ENCODE data around the gene TBC1D1. TPM values are rescaled to one million over a fixed set of nuclear protein-coding genes. Genes with fewer than 3 reads are reported as not detected.

TBC1D1 gene
- total RNA-seq, 1 donor, result 59.9 TPM

GRCh38 chr4:37980246-37980645 lies 89.4 kb downstream of the TBC1D1 start:
- H3K4me3 ChIP-seq (ENCODE audit: low read depth, low read length), result no peak overlapping the region
- no peak for TF ChIP-seq CTCF (IDR thresholded peaks at IDR 0.05; ENCODE audit: insufficient read depth, low read length)
- DNase-seq (ENCODE audit: low read depth), result no peak

GRCh38 chr4:37981425-37981824 lies 90.5 kb downstream of the TBC1D1 start:
- no peak for TF ChIP-seq CTCF (IDR thresholded peaks at IDR 0.05; ENCODE audit: insufficient read depth, low read length)
- no peak for DNase-seq (ENCODE audit: low read depth)
- H3K4me3 ChIP-seq (ENCODE audit: low read depth, low read length), result no peak overlapping the region

- TF ChIP-seq CTCF (IDR thresholded peaks at IDR 0.05; ENCODE audit: insufficient read depth, low read length), result no peak
- H3K4me3 ChIP-seq (ENCODE audit: low read depth, low read length), result no peak overlapping the region
- peak; percentile 18 for DNase-seq (ENCODE audit: low read depth)
Observed at GRCh38 chr4:37981844-37982720, 91.2 kb downstream of the TBC1D1 start.

- no peak for DNase-seq (ENCODE audit: low read depth)
- TF ChIP-seq CTCF (IDR thresholded peaks at IDR 0.05; ENCODE audit: insufficient read depth, low read length), result no peak
- H3K4me3 ChIP-seq (ENCODE audit: low read depth, low read length), result no peak overlapping the region
Observed at GRCh38 chr4:37982736-37983135, 91.9 kb downstream of the TBC1D1 start.

- no peak overlapping the region for H3K4me3 ChIP-seq (ENCODE audit: low read depth, low read length)
- TF ChIP-seq CTCF (IDR thresholded peaks at IDR 0.05; ENCODE audit: insufficient read depth, low read length), result no peak
- DNase-seq (ENCODE audit: low read depth), result no peak
Observed at GRCh38 chr4:37983951-37984350, 93.1 kb downstream of the TBC1D1 start.

- H3K4me3 ChIP-seq (ENCODE audit: low read depth, low read length), result no peak overlapping the region
- TF ChIP-seq CTCF (IDR thresholded peaks at IDR 0.05; ENCODE audit: insufficient read depth, low read length), result no peak
- no peak for DNase-seq (ENCODE audit: low read depth)
Observed at GRCh38 chr4:37985730-37986275, 94.9 kb downstream of the TBC1D1 start.

Measured in fibroblast of the aortic adventitia (primary cell).